ENCODE measurements around the gene C13orf46. TPM values are rescaled to one million over a fixed set of nuclear protein-coding genes. Genes with fewer than 3 reads are reported as not detected.

The C13orf46 gene
- total RNA-seq, 1 experiment from 2014 or later: 0.33 TPM

DNA sequence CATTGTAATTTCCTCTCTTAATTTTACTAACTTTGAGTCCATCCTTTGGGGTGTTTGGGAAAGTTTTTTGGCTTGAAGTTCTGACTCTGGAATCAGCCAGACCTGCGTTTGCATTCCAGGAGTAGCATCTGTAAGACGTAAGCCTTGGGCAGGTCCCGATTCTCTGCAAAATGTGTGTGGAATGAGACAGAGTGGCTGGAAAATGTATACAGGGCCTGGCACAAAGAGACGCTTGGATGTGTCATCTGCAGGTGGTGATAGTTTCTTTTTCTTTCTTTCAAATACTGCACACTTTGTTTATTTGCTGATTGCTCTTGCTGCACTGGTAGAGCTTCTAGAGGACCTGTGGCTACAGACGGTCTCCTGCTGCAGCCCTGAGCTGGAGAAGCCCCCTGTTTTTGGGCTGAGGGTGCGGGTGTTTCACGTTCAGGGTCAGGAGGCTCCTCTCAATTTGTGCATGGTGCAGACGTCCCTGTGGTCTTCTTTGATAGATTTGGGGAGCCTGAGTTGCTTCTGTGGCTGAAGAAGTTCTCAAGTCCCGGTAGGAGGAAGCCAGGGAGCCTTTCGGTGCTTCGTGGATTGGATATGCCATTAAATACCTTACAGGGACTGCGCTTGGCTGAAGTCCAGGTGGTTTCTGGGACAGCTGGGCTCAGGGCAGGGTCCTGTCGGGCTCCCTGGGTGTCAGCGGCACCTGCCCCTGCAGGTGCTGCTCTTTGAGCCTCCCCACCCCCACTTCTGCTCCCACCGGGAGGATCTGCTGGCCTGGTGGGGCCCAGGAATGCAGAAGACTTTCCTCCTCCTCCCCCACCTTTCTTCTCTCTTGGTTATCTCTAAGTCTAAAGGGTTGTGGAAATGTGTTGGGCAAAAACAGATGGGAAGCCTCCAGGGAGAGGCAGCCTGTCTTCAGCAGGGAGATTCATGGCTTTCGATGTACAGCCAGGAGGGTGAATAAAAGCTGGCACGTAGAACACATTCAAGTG lies 66.0 kb downstream of the C13orf46 start:
- no peaks in the 10 kb centered on the region for H3K36me3 Mint-ChIP-seq (ENCODE audit: insufficient read depth, unreplicated experiment)
- BruUV-seq (replicated peaks): no TSS peak
- no peak for DNase-seq
- CTCF ChIA-PET: no interaction called here
- no peaks in the 10 kb centered on the region for H3K27me3 Mint-ChIP-seq (ENCODE audit: unreplicated experiment)
- H3K4me1 Mint-ChIP-seq (ENCODE audit: low read depth, unreplicated experiment): no peaks in the 10 kb centered on the region
- TF ChIP-seq, protein P1, sequence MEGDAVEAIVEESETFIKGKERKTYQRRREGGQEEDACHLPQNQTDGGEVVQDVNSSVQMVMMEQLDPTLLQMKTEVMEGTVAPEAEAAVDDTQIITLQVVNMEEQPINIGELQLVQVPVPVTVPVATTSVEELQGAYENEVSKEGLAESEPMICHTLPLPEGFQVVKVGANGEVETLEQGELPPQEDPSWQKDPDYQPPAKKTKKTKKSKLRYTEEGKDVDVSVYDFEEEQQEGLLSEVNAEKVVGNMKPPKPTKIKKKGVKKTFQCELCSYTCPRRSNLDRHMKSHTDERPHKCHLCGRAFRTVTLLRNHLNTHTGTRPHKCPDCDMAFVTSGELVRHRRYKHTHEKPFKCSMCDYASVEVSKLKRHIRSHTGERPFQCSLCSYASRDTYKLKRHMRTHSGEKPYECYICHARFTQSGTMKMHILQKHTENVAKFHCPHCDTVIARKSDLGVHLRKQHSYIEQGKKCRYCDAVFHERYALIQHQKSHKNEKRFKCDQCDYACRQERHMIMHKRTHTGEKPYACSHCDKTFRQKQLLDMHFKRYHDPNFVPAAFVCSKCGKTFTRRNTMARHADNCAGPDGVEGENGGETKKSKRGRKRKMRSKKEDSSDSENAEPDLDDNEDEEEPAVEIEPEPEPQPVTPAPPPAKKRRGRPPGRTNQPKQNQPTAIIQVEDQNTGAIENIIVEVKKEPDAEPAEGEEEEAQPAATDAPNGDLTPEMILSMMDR (IDR thresholded peaks at IDR 0.05; ENCODE audit: unreplicated experiment): no peak
- no peak overlapping the region for H3K27ac Mint-ChIP-seq (ENCODE audit: unreplicated experiment)
- H3K4me3 Mint-ChIP-seq (ENCODE audit: low read depth, unreplicated experiment): no peak overlapping the region
- H3K9me3 Mint-ChIP-seq (ENCODE audit: low read depth, unreplicated experiment): no peaks in the 10 kb centered on the region
- intact Hi-C loops (cut with micrococcal nuclease; ENCODE audit: unreplicated experiment): no loop called here

DNA sequence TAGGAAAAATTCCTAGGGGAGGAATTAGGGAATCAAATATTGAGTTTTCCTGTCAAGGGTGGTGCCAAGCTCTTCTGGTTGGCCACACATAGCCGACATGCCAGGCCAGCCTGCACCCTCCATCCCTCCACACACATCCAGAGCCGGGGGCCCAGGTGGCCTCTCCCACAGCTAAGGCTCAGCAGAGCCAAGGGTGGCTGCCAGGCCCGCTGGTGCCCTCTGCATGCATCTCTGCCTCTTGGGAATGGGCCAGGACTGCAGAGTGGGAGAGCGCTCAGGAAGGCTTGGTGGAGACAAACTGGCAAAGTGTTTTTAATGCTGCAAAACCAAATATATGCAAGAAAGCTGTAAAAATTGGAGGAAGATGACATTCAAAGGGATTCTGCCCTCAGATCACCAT lies 67.3 kb downstream of the C13orf46 start:
- no peaks in the 10 kb centered on the region for H3K4me1 Mint-ChIP-seq (ENCODE audit: low read depth, unreplicated experiment)
- TF ChIP-seq, protein P1 (IDR thresholded peaks at IDR 0.05; ENCODE audit: unreplicated experiment): no peak
- CTCF ChIA-PET: no interaction called here
- H3K36me3 Mint-ChIP-seq (ENCODE audit: insufficient read depth, unreplicated experiment): no peaks in the 10 kb centered on the region
- no peak overlapping the region for H3K4me3 Mint-ChIP-seq (ENCODE audit: low read depth, unreplicated experiment)
- intact Hi-C loops (cut with micrococcal nuclease; ENCODE audit: unreplicated experiment): no loop called here
- H3K27ac Mint-ChIP-seq (ENCODE audit: unreplicated experiment): no peak overlapping the region
- no peaks in the 10 kb centered on the region for H3K27me3 Mint-ChIP-seq (ENCODE audit: unreplicated experiment)
- BruUV-seq (replicated peaks): no TSS peak
- no peaks in the 10 kb centered on the region for H3K9me3 Mint-ChIP-seq (ENCODE audit: low read depth, unreplicated experiment)
- no peak for DNase-seq

DNA sequence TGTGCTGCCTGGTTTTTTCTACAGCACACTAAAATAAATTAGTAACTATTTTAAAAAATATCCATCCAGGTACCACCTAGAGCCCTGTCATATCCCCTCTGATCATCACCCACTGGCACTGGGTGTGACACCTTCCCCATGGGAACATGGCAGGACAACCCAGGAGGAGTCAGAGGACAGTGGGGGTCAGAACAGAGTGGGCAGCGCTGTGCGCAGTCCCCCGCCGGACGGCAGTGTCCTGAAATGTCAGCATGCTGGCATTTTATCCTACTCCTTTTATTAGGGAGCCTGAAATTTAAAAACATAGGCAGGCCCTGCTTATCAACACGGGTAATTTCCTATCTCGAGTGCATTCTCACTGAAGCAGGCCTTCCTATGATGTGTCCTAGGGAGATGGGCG lies 67.9 kb downstream of the C13orf46 start:
- H3K27ac Mint-ChIP-seq (ENCODE audit: unreplicated experiment): no peak overlapping the region
- no peak for DNase-seq
- H3K9me3 Mint-ChIP-seq (ENCODE audit: low read depth, unreplicated experiment): no peaks in the 10 kb centered on the region
- H3K36me3 Mint-ChIP-seq (ENCODE audit: insufficient read depth, unreplicated experiment): no peaks in the 10 kb centered on the region
- intact Hi-C loops (cut with micrococcal nuclease; ENCODE audit: unreplicated experiment): no loop called here
- no TSS peak for BruUV-seq (replicated peaks)
- H3K4me1 Mint-ChIP-seq (ENCODE audit: low read depth, unreplicated experiment): no peaks in the 10 kb centered on the region
- H3K4me3 Mint-ChIP-seq (ENCODE audit: low read depth, unreplicated experiment): no peak overlapping the region
- CTCF ChIA-PET: no interaction called here
- TF ChIP-seq, protein P1 (IDR thresholded peaks at IDR 0.05; ENCODE audit: unreplicated experiment): no peak
- no peaks in the 10 kb centered on the region for H3K27me3 Mint-ChIP-seq (ENCODE audit: unreplicated experiment)

DNA sequence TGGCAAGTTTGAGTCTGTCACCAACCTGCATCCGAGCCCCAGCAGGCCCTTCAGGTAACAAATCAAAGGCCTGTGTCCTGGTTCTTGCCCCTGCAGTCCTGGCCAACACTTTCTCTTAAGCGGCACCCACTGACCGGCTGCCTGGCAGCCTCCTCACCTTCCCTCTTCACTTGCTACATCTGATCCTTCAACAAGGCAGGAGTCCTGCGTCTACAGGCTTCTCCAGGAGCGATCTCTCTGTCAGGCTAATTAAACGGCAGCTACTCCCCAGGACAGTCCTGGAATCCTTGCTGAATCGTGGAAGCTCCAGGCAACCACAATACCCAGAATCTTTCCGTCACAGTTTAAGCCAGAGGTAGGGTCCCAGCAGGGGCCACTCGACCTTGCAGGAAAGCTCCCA lies 68.9 kb downstream of the C13orf46 start:
- Mint-ChIP-seq H3K36me3 (ENCODE audit: insufficient read depth, unreplicated experiment) (no peaks in the 10 kb centered on the region), H3K4me1 (ENCODE audit: low read depth, unreplicated experiment) (no peaks in the 10 kb centered on the region), H3K4me3 (ENCODE audit: low read depth, unreplicated experiment) (no peak overlapping the region), H3K27me3 (ENCODE audit: unreplicated experiment) (no peaks in the 10 kb centered on the region), H3K9me3 (ENCODE audit: low read depth, unreplicated experiment) (no peaks in the 10 kb centered on the region), H3K27ac (ENCODE audit: unreplicated experiment) (no peak overlapping the region)
- CTCF ChIA-PET: no interaction called here
- TF ChIP-seq, protein P1 (IDR thresholded peaks at IDR 0.05; ENCODE audit: unreplicated experiment): no peak
- BruUV-seq (replicated peaks): no TSS peak
- no peak for DNase-seq
- intact Hi-C loops (cut with micrococcal nuclease; ENCODE audit: unreplicated experiment): no loop called here
